GM19452 (cell line): ENCODE results near the gene FCGR2B.
A peak's percentile ranks its signal among the peaks of the same experiment; 100 is the strongest.
"Not testable (repeated sequence)": the region's sequence is repeated elsewhere in the genome, so short reads cannot be mapped to it uniquely, and the experiment has no call there.

Experiments
- ATAC-seq: cut with Tn5 transposase; IDR thresholded peaks from one replicate; pipeline ENCODE4 v1.9.1; 2021; ENCODE audit not compliant: unreplicated experiment

FCGR2B gene

GRCh38 chr1:161705537-161705936 lies 42.6 kb downstream of the FCGR2B start:
- no peak for ATAC-seq

- peak; percentile 11 for ATAC-seq
Measured at GRCh38 chr1:161706113-161706481, 43.2 kb downstream of the FCGR2B start.

- ATAC-seq, result peak; percentile 67
Measured at GRCh38 chr1:161706482-161707347, 43.8 kb downstream of the FCGR2B start, which contains the start of gene FCRLA. TSS of gene FCRLA (plus strand) at chr1:161707229. CDS start at chr1:161707265, 36 bp downstream.

GRCh38 chr1:161707503-161707902 lies 44.6 kb downstream of the FCGR2B start:
- ATAC-seq, result no peak

- ATAC-seq, result no peak
Measured at GRCh38 chr1:161709373-161709772, 46.4 kb downstream of the FCGR2B start.

GRCh38 chr1:161710560-161710959 lies 47.6 kb downstream of the FCGR2B start:
- ATAC-seq, result no peak

- ATAC-seq, result peak; percentile 61
Measured at GRCh38 chr1:161718559-161719324, 55.8 kb downstream of the FCGR2B start.

GRCh38 chr1:161719325-161719611 lies 56.3 kb downstream of the FCGR2B start:
- ATAC-seq, result peak; percentile 44

GRCh38 chr1:161720422-161720821 lies 57.5 kb downstream of the FCGR2B start:
- ATAC-seq, result no peak

- ATAC-seq, result no peak
Measured at GRCh38 chr1:161720956-161721737, 58.2 kb downstream of the FCGR2B start, which contains the start of gene FCRLB. TSS of gene FCRLB (plus strand) at chr1:161721544. CDS start at chr1:161722673, 1,129 bp downstream.

GRCh38 chr1:161721738-161722343 lies 58.9 kb downstream of the FCGR2B start:
- ATAC-seq, result no peak

GRCh38 chr1:161722406-161722805 lies 59.5 kb downstream of the FCGR2B start:
- ATAC-seq, result no peak

- no peak for ATAC-seq
Measured at GRCh38 chr1:161723459-161724141, 60.7 kb downstream of the FCGR2B start.

GRCh38 chr1:161725258-161725907 lies 62.4 kb downstream of the FCGR2B start:
- ATAC-seq, result not testable (repeated sequence)

- peak; percentile 22 for ATAC-seq
Measured at GRCh38 chr1:161725908-161726472, 63.0 kb downstream of the FCGR2B start.

GRCh38 chr1:161726473-161727255 lies 63.7 kb downstream of the FCGR2B start:
- peak; percentile 55 for ATAC-seq

- ATAC-seq, result peak; percentile 11
Measured at GRCh38 chr1:161727256-161727924, 64.4 kb downstream of the FCGR2B start.
